WTC11 (cell line): ENCODE results near the gene TRIM38.

Experiments
- ETV6 ChIP-seq: sonication (generic); formaldehyde crosslinking; IDR thresholded peaks from 2 replicates; pipeline ENCODE4 v1.8.1; 2022; ENCODE audit warnings: mild to moderate bottlenecking, missing genetic modification reagents
- GRHL2 ChIP-seq: fragments of 250-450 bp; sonication (Bioruptor Pico); IDR thresholded peaks from 2 replicates; pipeline ENCODE4 v1.8.0; 2022; ENCODE audit warnings: mild to moderate bottlenecking, moderate library complexity; ENCODE audit not compliant: insufficient replicate concordance, severe bottlenecking
- ZNF232 ChIP-seq: sonication (generic); formaldehyde crosslinking; IDR thresholded peaks from 2 replicates; pipeline ENCODE4 v1.8.0; 2022; ENCODE audit warnings: mild to moderate bottlenecking, missing genetic modification reagents
- TF ChIP-seq, protein P1 (sequence below): fragments of 200-600 bp; IDR thresholded peaks from 2 replicates; pipeline ENCODE4 v1.8.0; 2022; ENCODE audit warnings: antibody characterized with exemption
- TF ChIP-seq, protein P2 (sequence below): sonication (generic); formaldehyde crosslinking; conservative IDR thresholded peaks from 2 replicates; pipeline ENCODE4 v1.8.1; 2022; ENCODE audit warnings: mild to moderate bottlenecking, missing genetic modification reagents
- TF ChIP-seq, protein P3 (sequence below): sonication (generic); formaldehyde crosslinking; IDR thresholded peaks from 2 replicates; pipeline ENCODE4 v1.8.1; 2022; ENCODE audit warnings: missing genetic modification reagents, borderline replicate concordance

DNA sequence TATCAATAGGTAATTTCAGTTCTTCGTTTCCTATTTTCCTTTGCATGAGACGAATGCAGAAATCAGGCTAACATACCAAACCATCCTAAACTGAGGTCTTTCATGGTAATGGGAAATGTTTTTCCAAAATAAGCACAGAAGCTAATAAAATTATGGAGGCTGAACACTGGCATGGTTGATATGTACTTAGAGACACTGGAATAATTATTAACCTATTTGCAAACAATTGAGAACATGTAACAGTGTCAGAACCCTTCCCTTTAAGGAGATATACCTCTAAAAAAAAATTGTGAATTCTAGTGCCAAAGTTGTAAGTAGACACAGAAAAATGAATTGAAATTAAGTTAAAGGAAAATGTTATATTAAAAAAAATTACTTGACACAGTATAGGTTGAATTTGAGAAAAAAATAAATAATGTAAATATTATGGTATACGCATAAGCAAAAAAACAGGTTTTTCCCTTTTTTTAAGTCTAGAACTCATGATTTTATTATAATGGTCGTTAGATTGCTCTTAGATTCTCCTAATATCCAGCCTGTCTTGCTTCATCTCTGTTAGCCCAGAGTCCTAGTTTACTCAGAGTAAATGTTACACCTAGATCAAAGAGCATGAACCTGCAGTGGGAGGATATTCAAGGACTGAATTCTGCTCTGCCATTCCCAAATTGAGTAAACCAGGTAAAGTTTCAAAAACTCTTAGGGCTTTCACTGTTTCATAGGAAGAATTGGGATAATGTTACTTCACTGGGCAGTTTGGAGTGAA is 33.9 kb upstream of the TRIM38 start:
- TF ChIP-seq, protein P1, sequence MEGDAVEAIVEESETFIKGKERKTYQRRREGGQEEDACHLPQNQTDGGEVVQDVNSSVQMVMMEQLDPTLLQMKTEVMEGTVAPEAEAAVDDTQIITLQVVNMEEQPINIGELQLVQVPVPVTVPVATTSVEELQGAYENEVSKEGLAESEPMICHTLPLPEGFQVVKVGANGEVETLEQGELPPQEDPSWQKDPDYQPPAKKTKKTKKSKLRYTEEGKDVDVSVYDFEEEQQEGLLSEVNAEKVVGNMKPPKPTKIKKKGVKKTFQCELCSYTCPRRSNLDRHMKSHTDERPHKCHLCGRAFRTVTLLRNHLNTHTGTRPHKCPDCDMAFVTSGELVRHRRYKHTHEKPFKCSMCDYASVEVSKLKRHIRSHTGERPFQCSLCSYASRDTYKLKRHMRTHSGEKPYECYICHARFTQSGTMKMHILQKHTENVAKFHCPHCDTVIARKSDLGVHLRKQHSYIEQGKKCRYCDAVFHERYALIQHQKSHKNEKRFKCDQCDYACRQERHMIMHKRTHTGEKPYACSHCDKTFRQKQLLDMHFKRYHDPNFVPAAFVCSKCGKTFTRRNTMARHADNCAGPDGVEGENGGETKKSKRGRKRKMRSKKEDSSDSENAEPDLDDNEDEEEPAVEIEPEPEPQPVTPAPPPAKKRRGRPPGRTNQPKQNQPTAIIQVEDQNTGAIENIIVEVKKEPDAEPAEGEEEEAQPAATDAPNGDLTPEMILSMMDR: no peak
- TF ChIP-seq, protein P2, sequence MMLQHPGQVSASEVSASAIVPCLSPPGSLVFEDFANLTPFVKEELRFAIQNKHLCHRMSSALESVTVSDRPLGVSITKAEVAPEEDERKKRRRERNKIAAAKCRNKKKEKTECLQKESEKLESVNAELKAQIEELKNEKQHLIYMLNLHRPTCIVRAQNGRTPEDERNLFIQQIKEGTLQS (CRISPR knock-in tag): no peak
- TF ChIP-seq ETV6 (CRISPR knock-in tag): no peak
- TF ChIP-seq ZNF232: no peak
- TF ChIP-seq, protein P3, sequence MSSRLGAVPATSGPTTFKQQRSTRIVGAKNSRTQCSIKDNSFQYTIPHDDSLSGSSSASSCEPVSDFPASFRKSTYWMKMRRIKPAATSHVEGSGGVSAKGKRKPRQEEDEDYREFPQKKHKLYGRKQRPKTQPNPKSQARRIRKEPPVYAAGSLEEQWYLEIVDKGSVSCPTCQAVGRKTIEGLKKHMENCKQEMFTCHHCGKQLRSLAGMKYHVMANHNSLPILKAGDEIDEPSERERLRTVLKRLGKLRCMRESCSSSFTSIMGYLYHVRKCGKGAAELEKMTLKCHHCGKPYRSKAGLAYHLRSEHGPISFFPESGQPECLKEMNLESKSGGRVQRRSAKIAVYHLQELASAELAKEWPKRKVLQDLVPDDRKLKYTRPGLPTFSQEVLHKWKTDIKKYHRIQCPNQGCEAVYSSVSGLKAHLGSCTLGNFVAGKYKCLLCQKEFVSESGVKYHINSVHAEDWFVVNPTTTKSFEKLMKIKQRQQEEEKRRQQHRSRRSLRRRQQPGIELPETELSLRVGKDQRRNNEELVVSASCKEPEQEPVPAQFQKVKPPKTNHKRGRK (CRISPR knock-in tag): no peak
- TF ChIP-seq GRHL2 (CRISPR knock-in tag): no peak
